ENCODE data around the gene TMEM134. TPM values are rescaled to one million over a fixed set of nuclear protein-coding genes. Genes with fewer than 3 reads are reported as not detected.
A peak's percentile ranks its signal among the peaks of the same experiment; 100 is the strongest.

The TMEM134 gene
- total and polyA plus RNA-seq, 9 of the 15 experiments (the other 6 are each of a cell fraction or from before 2014, with no cell fraction given): 0.63 to 48.4 (median 10.7) TPM

- no peaks in the 10 kb centered on the region; the same call in 2 of the 3 replicates for H3K79me2 ChIP-seq (ENCODE audit: control insufficient read depth, insufficient read depth, low read length)
- in situ Hi-C loops (cut with MboI): no loop called here
- 12% methylated on average over 6 of the region's 6 CpGs for WGBS (ENCODE audit: insufficient coverage, low coverage, missing lambda C conversion rate)
- TF ChIP-seq THRB (CRISPR knock-in tag; conservative IDR thresholded peaks at IDR 0.05): peak; percentile 83
- no peak for TF ChIP-seq ZNF609 (CRISPR knock-in tag; IDR thresholded peaks at IDR 0.05; ENCODE audit: borderline replicate concordance)
- TF ChIP-seq LCOR (CRISPR knock-in tag; IDR thresholded peaks at IDR 0.05): peak; percentile 74
- no peak for TF ChIP-seq DEAF1 (CRISPR knock-in tag; IDR thresholded peaks at IDR 0.05)
- TF ChIP-seq GABPB1 (CRISPR knock-in tag; IDR thresholded peaks at IDR 0.05): peak; percentile 34; the same call in 1 of the 2 replicates
- TF ChIP-seq RCOR1 (IDR thresholded peaks at IDR 0.05; ENCODE audit: borderline replicate concordance in 1 of 2, low read depth in 2 of 2, low read length in 2 of 2): peak in 1 of 2 experiments; percentile 82; a peak in 2 of 4 replicates
- TF ChIP-seq ZNF699 (CRISPR knock-in tag; IDR thresholded peaks at IDR 0.05; ENCODE audit: insufficient replicate concordance): no peak
- peak in 1 of 2 experiments; percentile 62; a peak in 2 of 4 replicates for TF ChIP-seq MNT (conservative IDR thresholded peaks at IDR 0.05)
- TF ChIP-seq CBFA2T2 (conservative IDR thresholded peaks at IDR 0.05): peak; percentile 2; the same call in 1 of the 2 replicates
- peak; percentile 43 for TF ChIP-seq NCOR1 (IDR thresholded peaks at IDR 0.05)
- TF ChIP-seq GATA2 (CRISPR knock-in tag; IDR thresholded peaks at IDR 0.05): 0 out of 2 replicates have a peak, but pooled peaks have one; percentile 30
These were observed 32.5 kb downstream of the TMEM134 start for GRCh38 chr11:67436459-67437081.

More at GRCh38 chr11:67436459-67437081, 32.5 kb downstream of the TMEM134 start:
- Histone ChIP-seq H3K9me3 (replicated peaks; ENCODE audit: control insufficient read depth, insufficient read depth, low read depth, low read length) (no peaks in the 10 kb centered on the region), H3K4me2 (ENCODE audit: insufficient read depth, low read length) (peak overlapping the region; percentile 1; the same call in 1 of the 2 replicates), H3K27me3 (ENCODE audit: control insufficient read depth in 2 of 2, insufficient read depth in 2 of 2, low read length in 2 of 2) (no peaks in the 10 kb centered on the region), H4K20me1 (replicated peaks; ENCODE audit: control insufficient read depth, insufficient read depth, low read length) (no peaks in the 10 kb centered on the region), H3K9ac (ENCODE audit: insufficient read depth in 1 of 2, low read depth in 2 of 2, low read length in 2 of 2) (peak overlapping the region; percentile 53 to 87), H3K9me1 (ENCODE audit: control insufficient read depth, insufficient read depth, low read length) (peaks cover 4% of the 10 kb centered on the region), H3K27ac (ENCODE audit: extremely low read depth, low read depth, low read length) (peak overlapping the region; percentile 86), H2AFZ (ENCODE audit: low read depth, low read length) (no peak overlapping the region), H3K36me3 (ENCODE audit: control insufficient read depth, insufficient read depth, low read length) (peaks cover 89% of the 10 kb centered on the region; the same call in 2 of the 3 replicates), H3K4me3 (no peak overlapping the region), H3K4me1 (replicated peaks in 1 of 2; ENCODE audit: control insufficient read depth in 2 of 2, insufficient read depth in 2 of 2, low read length in 2 of 2) (peaks cover 16 to 87% of the 10 kb centered on the region in 2 experiments)
- peak; percentile 79 for ATAC-seq
- peak; percentile 54 to 85 (median 69) for DNase-seq (ENCODE audit: extremely low read depth in 1 of 4, low spot score in 3 of 4)
- no TSS peak for BruUV-seq (replicated peaks)
- ChIA-PET POLR2A (interaction anchor here (0.7 to 3.0 kb wide), 6 partner anchors 7 to 125 kb away, joined by 3 to 21 read pairs (median 4); partner anchors contain the start of gene RPS6KB2), CTCF (ENCODE audit: low intra/inter-chr PET ratio) (no interaction called here)
- FAIRE-seq: peak; percentile 87
- intact Hi-C loops (cut with micrococcal nuclease): no loop called here

All from K562 (cell line).